Small intestine (tissue), 7 donors: ENCODE measurements around the gene SEPTIN2. TPM values are rescaled to one million over a fixed set of nuclear protein-coding genes. Genes with fewer than 3 reads are reported as not detected.

Source experiments
- DNase-seq, 2 donors: peaks; one replicate each; pipeline versions ENCODE4 v3.0.0 to v3.0.0-alpha.2; 2013
- FAIRE-seq: peaks from 2 replicates; lab custom pipeline; 2012; peaks lifted over from hg19 to GRCh38; lab: Jason Lieb, UNC
- H3K27ac ChIP-seq, 3 donors: one replicate each; pipeline ENCODE4 v1.5.1; 2013; ENCODE audit warnings: low read length in 2 of 3, mild to moderate bottlenecking in 2 of 3, control low read depth in 1 of 3, inconsistent platforms in 1 of 3, low read depth in 1 of 3, moderate library complexity in 1 of 3
- H3K27me3 ChIP-seq, 3 donors: one replicate each; pipeline ENCODE4 v1.6.1; 2013; ENCODE audit warnings: low read length in 3 of 3, inconsistent platforms in 1 of 3; ENCODE audit not compliant: control insufficient read depth in 3 of 3, insufficient read depth in 3 of 3
- H3K36me3 ChIP-seq, 3 donors: one replicate each; pipeline ENCODE4 v1.6.1; 2013; ENCODE audit warnings: low read length in 3 of 3, inconsistent platforms in 1 of 3, low read depth in 1 of 3, mild to moderate bottlenecking in 1 of 3, moderate library complexity in 1 of 3; ENCODE audit not compliant: control insufficient read depth in 3 of 3, insufficient read depth in 2 of 3
- H3K4me1 ChIP-seq, 3 donors: one replicate each; pipeline ENCODE4 v1.6.1; 2013; ENCODE audit warnings: low read length in 2 of 3, inconsistent platforms in 1 of 3, low read depth in 1 of 3, mild to moderate bottlenecking in 1 of 3, moderate library complexity in 1 of 3; ENCODE audit not compliant: control insufficient read depth in 3 of 3, insufficient read depth in 2 of 3
- H3K4me3 ChIP-seq, 3 donors: one replicate each; pipeline ENCODE4 v1.5.1; 2013; ENCODE audit warnings: low read length in 3 of 3, control low read depth in 1 of 3, inconsistent platforms in 1 of 3, low read depth in 1 of 3, mild to moderate bottlenecking in 1 of 3, moderate library complexity in 1 of 3
- H3K9me3 ChIP-seq, 2 donors: one replicate each; pipeline ENCODE4 v1.6.1; 2013; ENCODE audit warnings: low read depth in 1 of 2, low read length in 1 of 2; ENCODE audit not compliant: control insufficient read depth in 2 of 2, insufficient read depth in 1 of 2
- WGBS, 3 donors: extraction: QIAGEN DNeasy Blood & Tissue Kit; methylation state at CpG; one replicate each; pipeline ENCODE4 v1.1.7; 2013; 5-methylcytosine and 5-hydroxymethylcytosine counted together
- polyA plus RNA-seq, 4 donors: library from polyadenylated mRNA; stranded (reverse) in 3 of 4; unstranded in 1 of 4; fragments of 200-250 nt in 3 of 4; fragments of 120-200 nt in 1 of 4; gene quantifications; one replicate each; pipeline versions ENCODE4 v1.2.1 to v1.2.3, GENCODE V29; 2013
- donor health status: healthy with polysubstance abuse.
- donor health status: control.
- donor health status: control.
- donor health status: Bipolar disorder and iron deficiency.
- donor health status: healthy.

SEPTIN2 gene
- polyA plus RNA-seq, 4 donors: 112 to 311 (median 148) TPM

GRCh38 chr2:241334813-241335212 is 19.1 kb downstream of the SEPTIN2 start:
- DNase-seq (no peak), FAIRE-seq (no peak)
- H3K27ac ChIP-seq: no peak overlapping the region
- H3K4me3 ChIP-seq: no peak overlapping the region
- H3K4me1 ChIP-seq: no peaks in the 10 kb centered on the region
- no peaks in the 10 kb centered on the region for H3K27me3 ChIP-seq
- no peaks in the 10 kb centered on the region for H3K9me3 ChIP-seq
- WGBS, 3 donors: 72 to 78% (median 76%) methylated on average over 2 of the region's 2 CpGs
- H3K36me3 ChIP-seq: peaks cover 17 to 35% (median 18%) of the 10 kb centered on the region in 3 donors

GRCh38 chr2:241339839-241340630 is 24.3 kb downstream of the SEPTIN2 start:
- Histone ChIP-seq H3K27ac (no peak overlapping the region), H3K9me3 (no peaks in the 10 kb centered on the region), H3K4me3 (no peak overlapping the region), H3K4me1 (no peaks in the 10 kb centered on the region), H3K36me3 (peaks cover 26 to 54% (median 28%) of the 10 kb centered on the region in 3 donors), H3K27me3 (no peaks in the 10 kb centered on the region)
- FAIRE-seq: no peak
- no peak for DNase-seq
- 62 to 76% (median 69%) methylated on average over 8 of the region's 8 CpGs for WGBS, 3 donors

DNA sequence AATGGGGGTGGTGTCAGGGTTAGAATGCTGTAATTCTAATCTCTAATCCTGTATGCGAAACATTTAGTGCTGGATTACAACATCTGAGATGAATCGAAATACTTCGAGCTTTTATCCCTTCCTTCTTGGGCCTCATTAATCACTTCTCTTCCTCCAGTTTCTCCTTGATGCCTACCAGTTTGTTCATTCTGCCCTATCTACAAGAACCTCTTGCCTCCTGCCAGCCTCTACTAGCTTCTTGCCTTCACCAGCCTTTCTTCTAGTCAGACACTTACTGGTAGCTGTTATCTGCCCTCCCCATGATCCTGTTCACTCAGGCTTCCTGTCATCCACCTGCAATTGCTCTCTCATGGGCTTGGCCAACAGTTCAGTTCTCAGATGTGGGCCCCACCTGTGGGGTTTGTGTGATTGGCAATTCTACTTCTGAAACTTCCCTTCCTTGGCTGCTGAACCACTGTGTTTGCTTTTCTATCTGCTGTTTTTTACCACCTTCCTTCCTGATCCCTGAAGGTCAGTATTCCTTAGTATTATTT is 25.0 kb downstream of the SEPTIN2 start:
- peak in 1 of 2 donors; percentile 53 for DNase-seq
- peaks cover 26 to 58% (median 26%) of the 10 kb centered on the region in 3 donors for H3K36me3 ChIP-seq
- no peaks in the 10 kb centered on the region for H3K4me1 ChIP-seq
- no peaks in the 10 kb centered on the region for H3K9me3 ChIP-seq
- no peak overlapping the region for H3K4me3 ChIP-seq
- no peaks in the 10 kb centered on the region for H3K27me3 ChIP-seq
- FAIRE-seq: no peak
- WGBS, 3 donors: 86 to 88% (median 87%) methylated on average over 3 of the region's 3 CpGs
- peak overlapping the region in 1 of 3 donors; percentile 11 for H3K27ac ChIP-seq

DNA sequence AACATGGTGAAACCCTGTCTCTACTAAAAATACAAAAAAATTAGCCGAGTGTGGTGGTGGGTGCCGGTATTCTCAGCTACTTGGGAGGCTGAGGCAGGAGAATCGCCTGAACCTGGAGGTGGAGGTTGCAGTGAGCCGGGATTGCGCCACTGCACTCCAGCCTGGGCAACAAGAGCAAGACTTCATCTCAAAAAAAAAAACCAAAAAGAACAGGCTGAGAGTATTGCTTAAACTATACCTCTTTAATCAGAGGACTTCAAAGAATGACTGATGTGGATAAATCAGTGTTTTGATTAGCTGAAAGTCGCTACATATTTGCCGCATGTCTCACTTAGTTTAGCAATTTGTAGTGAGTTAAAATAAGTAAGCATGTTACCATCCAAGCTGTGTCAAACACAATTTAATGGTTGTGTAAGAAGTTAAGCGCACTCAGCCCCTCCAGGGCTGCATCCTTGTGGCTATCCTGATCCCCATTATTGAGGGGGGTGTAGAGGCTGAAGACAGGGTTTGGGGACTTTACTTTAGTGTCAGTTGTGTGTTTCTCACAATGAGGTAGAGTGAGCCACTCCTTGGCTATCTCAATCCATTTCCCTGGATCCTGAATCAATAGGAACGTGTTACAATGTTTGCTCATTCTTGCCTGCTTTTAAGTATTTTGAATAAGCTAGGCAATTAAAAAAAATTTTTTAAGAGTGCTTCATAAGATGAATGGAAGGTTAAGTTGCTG is 29.4 kb downstream of the SEPTIN2 start:
- WGBS, 3 donors: 87 to 93% (median 87%) methylated on average over 9 of the region's 9 CpGs
- FAIRE-seq (no peak), DNase-seq (no peak)
- Histone ChIP-seq H3K9me3 (no peaks in the 10 kb centered on the region), H3K36me3 (peaks cover 27 to 73% (median 33%) of the 10 kb centered on the region in 3 donors), H3K4me1 (peaks cover 0 to 3% (median 0%) of the 10 kb centered on the region in 3 donors), H3K27ac (no peak overlapping the region), H3K4me3 (no peak overlapping the region), H3K27me3 (no peaks in the 10 kb centered on the region)

- WGBS, 3 donors: 92 to 94% (median 93%) methylated on average over 8 of the region's 8 CpGs
- Histone ChIP-seq H3K4me1 (peaks cover 0 to 41% (median 5%) of the 10 kb centered on the region in 3 donors), H3K27me3 (no peaks in the 10 kb centered on the region), H3K4me3 (no peak overlapping the region), H3K9me3 (peaks cover 0 to under 1% of the 10 kb centered on the region in 2 donors), H3K27ac (no peak overlapping the region), H3K36me3 (peaks cover 16 to 62% (median 20%) of the 10 kb centered on the region in 3 donors)
- DNase-seq (no peak), FAIRE-seq (no peak)
Measured at GRCh38 chr2:241349941-241350340, 34.2 kb downstream of the SEPTIN2 start.

DNA sequence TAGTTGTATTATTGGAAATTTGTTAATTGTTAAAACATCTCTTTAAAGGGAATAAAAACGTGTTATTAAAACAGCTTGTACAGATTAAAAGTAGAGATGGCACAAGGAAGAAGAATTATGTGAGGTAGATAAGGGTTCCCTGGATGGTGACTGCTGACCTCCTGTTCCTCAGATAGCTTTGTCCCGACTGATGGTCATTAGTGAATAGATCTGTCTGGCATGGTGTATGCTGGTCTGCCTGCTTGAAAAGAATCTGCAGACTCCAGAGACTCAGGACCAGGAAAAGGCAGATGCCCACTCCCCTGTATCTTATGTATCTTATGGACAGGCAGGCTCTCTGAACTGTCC is 34.8 kb downstream of the SEPTIN2 start:
- Histone ChIP-seq H3K36me3 (peaks cover 13 to 61% (median 20%) of the 10 kb centered on the region in 3 donors), H3K4me1 (peaks cover 0 to 45% (median 5%) of the 10 kb centered on the region in 3 donors), H3K4me3 (no peak overlapping the region), H3K27me3 (no peaks in the 10 kb centered on the region), H3K9me3 (peaks cover 0 to 4% of the 10 kb centered on the region in 2 donors), H3K27ac (peak overlapping the region in 1 of 3 donors; percentile 90)
- no peak for DNase-seq
- FAIRE-seq: no peak
- WGBS, 3 donors: 29 to 69% (median 48%) methylated on average over 2 of the region's 2 CpGs

- peaks cover 13 to 57% (median 19%) of the 10 kb centered on the region in 3 donors for H3K36me3 ChIP-seq
- H3K4me3 ChIP-seq: peak overlapping the region in 1 of 3 donors; percentile 0
- WGBS, 3 donors: 29 to 66% (median 40%) methylated on average over 9 of the region's 9 CpGs
- H3K4me1 ChIP-seq: peaks cover 0 to 45% (median 5%) of the 10 kb centered on the region in 3 donors
- H3K27me3 ChIP-seq: no peaks in the 10 kb centered on the region
- H3K27ac ChIP-seq: peak overlapping the region; percentile 66 to 90 (median 70)
- FAIRE-seq (no peak), DNase-seq (peak; percentile 71 to 79)
- H3K9me3 ChIP-seq: peaks cover 0 to 4% of the 10 kb centered on the region in 2 donors
Measured at GRCh38 chr2:241350878-241351639, 35.3 kb downstream of the SEPTIN2 start.
